GM23338 (cell line): ENCODE results near the gene PDSS1. TPM values are rescaled to one million over a fixed set of nuclear protein-coding genes. Genes with fewer than 3 reads are reported as not detected.

Source experiments
- ATAC-seq: fragments of 200-7000 bp; cut with Tn5 transposase; 3 replicates; pipeline ENCODE4 v1.9.1; 2020
- DNase-seq: peaks from one replicate; pipeline ENCODE4 v3.0.0-alpha.2; 2015; ENCODE audit warnings: low spot score
- H2AFZ ChIP-seq: fragments of 200-600 bp; sonication (generic); 2 replicates; pipeline ENCODE4 v1.8.0; 2016; ENCODE audit warnings: antibody characterized with exemption, mild to moderate bottlenecking, moderate library complexity
- H3F3A ChIP-seq: fragments of 200-600 bp; sonication (generic); replicated peaks from 2 replicates; pipeline ENCODE4 v1.8.0; 2017; ENCODE audit warnings: antibody characterized with exemption, mixed run types, low read depth
- H3K27ac ChIP-seq: fragments of 200-600 bp; sonication (generic); 2 replicates; pipeline ENCODE4 v1.6.1; 2016; ENCODE audit warnings: low read depth
- H3K27me3 ChIP-seq: fragments of 200-600 bp; sonication (generic); 2 replicates; pipeline ENCODE4 v1.8.0; 2016; ENCODE audit warnings: mild to moderate bottlenecking, mixed run types, moderate library complexity; ENCODE audit not compliant: insufficient read depth
- H3K36me3 ChIP-seq: fragments of 200-600 bp; sonication (generic); 2 replicates; pipeline ENCODE4 v1.8.0; 2016; ENCODE audit warnings: mild to moderate bottlenecking; ENCODE audit not compliant: insufficient read depth
- H3K4me1 ChIP-seq: fragments of 200-600 bp; sonication (generic); 2 replicates; pipeline ENCODE4 v1.8.0; 2016; ENCODE audit warnings: mild to moderate bottlenecking, moderate library complexity; ENCODE audit not compliant: insufficient read depth
- H3K4me2 ChIP-seq: fragments of 200-600 bp; sonication (generic); 2 replicates; pipeline ENCODE4 v1.7.1; 2017; ENCODE audit warnings: mixed run types
- H3K4me3 ChIP-seq: fragments of 200-600 bp; sonication (generic); 2 replicates; pipeline ENCODE4 v1.6.1; 2016; ENCODE audit warnings: mixed run types
- H3K79me2 ChIP-seq: fragments of 200-600 bp; sonication (generic); replicated peaks from 2 replicates; pipeline ENCODE4 v1.8.0; 2017; ENCODE audit warnings: mild to moderate bottlenecking; ENCODE audit not compliant: insufficient read depth
- H3K9me2 ChIP-seq: fragments of 200-600 bp; sonication (generic); 2 replicates; pipeline ENCODE4 v1.8.0; 2017; ENCODE audit not compliant: insufficient read depth
- H4K20me1 ChIP-seq: fragments of 200-600 bp; sonication (generic); replicated peaks from 2 replicates; pipeline ENCODE4 v1.8.0; 2017; ENCODE audit warnings: mild to moderate bottlenecking; ENCODE audit not compliant: insufficient read depth
- H3K27ac Mint-ChIP-seq: 2 replicates; pipeline ENCODE4 v1.8.0; 2020; ENCODE audit warnings: inconsistent platforms, mild to moderate bottlenecking, moderate library complexity, mixed read lengths
- H3K27me3 Mint-ChIP-seq: 3 replicates; pipeline ENCODE4 v1.8.0; 2022; ENCODE audit warnings: low read depth, mild to moderate bottlenecking, moderate library complexity, mixed read lengths, inconsistent platforms; ENCODE audit not compliant: insufficient read depth, poor library complexity
- H3K36me3 Mint-ChIP-seq: 3 replicates; pipeline ENCODE4 v1.8.0; 2021; ENCODE audit warnings: low read depth, mild to moderate bottlenecking, inconsistent platforms, moderate library complexity, mixed read lengths
- H3K4me1 Mint-ChIP-seq: 3 replicates; pipeline ENCODE4 v1.8.0; 2020; ENCODE audit warnings: mild to moderate bottlenecking, inconsistent platforms, mixed read lengths
- H3K4me3 Mint-ChIP-seq: 3 replicates; pipeline ENCODE4 v1.8.0; 2021; ENCODE audit warnings: moderate library complexity, mild to moderate bottlenecking, inconsistent platforms, mixed read lengths
- H3K9me3 Mint-ChIP-seq: 3 replicates; pipeline ENCODE4 v1.8.0; 2020; ENCODE audit warnings: moderate library complexity, mild to moderate bottlenecking, inconsistent platforms, mixed read lengths
- CREB1 ChIP-seq: fragments of 250-450 bp; sonication (Bioruptor Pico); IDR thresholded peaks from 2 replicates; pipeline ENCODE4 v1.5.0; 2020; ENCODE audit warnings: low read depth, mild to moderate bottlenecking, moderate library complexity
- CTCF ChIP-seq, 2 experiments: fragments of 200-600 bp in 1 of 2; sonication (generic) in 1 of 2; conservative IDR thresholded peaks; 2 replicates each; pipeline versions ENCODE4 v1.5.1 to v1.6.1; 2016 to 2017; ENCODE audit warnings: antibody characterized with exemption in 2 of 2, low read depth in 2 of 2, mild to moderate bottlenecking in 2 of 2, moderate library complexity in 1 of 2
- EZH2 ChIP-seq: fragments of 200-600 bp; sonication (generic); IDR thresholded peaks from one replicate; pipeline ENCODE4 v1.8.0; 2017; ENCODE audit warnings: antibody characterized with exemption, mild to moderate bottlenecking, low read depth; ENCODE audit not compliant: unreplicated experiment
- EZH2phosphoT487 ChIP-seq: fragments of 200-600 bp; sonication (generic); IDR thresholded peaks from one replicate; pipeline ENCODE4 v1.8.1; 2018; ENCODE audit warnings: antibody characterized with exemption; ENCODE audit not compliant: unreplicated experiment
- JUNB ChIP-seq: IDR thresholded peaks from one replicate; pipeline ENCODE4 v1.6.1; 2016; ENCODE audit warnings: antibody characterized with exemption; ENCODE audit not compliant: unreplicated experiment
- NANOG ChIP-seq: IDR thresholded peaks from 2 replicates; pipeline ENCODE4 v1.6.1; 2016; ENCODE audit warnings: antibody characterized with exemption, borderline replicate concordance
- POLR2AphosphoS5 ChIP-seq: IDR thresholded peaks from 2 replicates; pipeline ENCODE4 v1.6.1; 2016; ENCODE audit warnings: antibody characterized with exemption, low read depth
- REST ChIP-seq: IDR thresholded peaks from one replicate; pipeline ENCODE4 v1.6.1; 2018; ENCODE audit warnings: antibody characterized with exemption; ENCODE audit not compliant: unreplicated experiment
- STAT1 ChIP-seq: IDR thresholded peaks from one replicate; pipeline ENCODE4 v1.6.1; 2016; ENCODE audit warnings: antibody characterized with exemption; ENCODE audit not compliant: unreplicated experiment
- ZNF114 ChIP-seq: fragments of 250-450 bp; sonication (Bioruptor Pico); IDR thresholded peaks from 2 replicates; pipeline ENCODE4 v1.5.0; 2020; ENCODE audit warnings: mild to moderate bottlenecking, moderate library complexity
- ZNF331 ChIP-seq: fragments of 250-450 bp; sonication (Bioruptor Pico); IDR thresholded peaks from 2 replicates; pipeline ENCODE4 v1.5.0; 2020; ENCODE audit warnings: low read depth, mild to moderate bottlenecking, moderate library complexity
- polyA plus RNA-seq: library from polyadenylated mRNA; unstranded; fragments of >200 nt; fragmentation: Nextera tagmentation; extraction: Ambion mirVana; gene quantifications from 2 replicates; pipeline ENCODE4 v1.2.1, GENCODE V29; 2016
- total RNA-seq: library from RNA; depleted of rRNA; stranded (reverse); fragments of >200 nt; shearing (Covaris generic); gene quantifications from 2 replicates; pipeline ENCODE4 v1.2.3, GENCODE V29; 2014
- TF ChIP-seq, protein P1 (sequence below): IDR thresholded peaks from 2 replicates; pipeline ENCODE4 v1.6.1; 2016; ENCODE audit warnings: antibody characterized with exemption

Gene PDSS1
- total and polyA plus RNA-seq, 2 experiments from 2014 or later, result 21.5 to 26.2 TPM

GRCh38 chr10:26728957-26729356 lies 31.5 kb downstream of the PDSS1 start:
- H3K4me3 Mint-ChIP-seq, result no peak overlapping the region
- Histone ChIP-seq H3K36me3 (0 out of 2 replicates have a peak, but pooled peaks cover 19% of the 10 kb centered on the region), H3K27me3 (no peaks in the 10 kb centered on the region), H3K9me2 (no peaks in the 10 kb centered on the region), H2AFZ (no peak overlapping the region), H4K20me1 (peaks cover 7% of the 10 kb centered on the region; the same call in 1 of the 2 replicates), H3K4me1 (no peaks in the 10 kb centered on the region), H3K27ac (no peak overlapping the region), H3K4me3 (no peak overlapping the region), H3K79me2 (no peaks in the 10 kb centered on the region), H3F3A (no peaks in the 10 kb centered on the region), H3K4me2 (no peak overlapping the region)
- peaks cover 4% of the 10 kb centered on the region for H3K27me3 Mint-ChIP-seq
- H3K36me3 Mint-ChIP-seq, result peaks cover 71% of the 10 kb centered on the region
- no peak overlapping the region for H3K27ac Mint-ChIP-seq
- DNase-seq, result no peak
- peaks cover 6% of the 10 kb centered on the region; the same call in 1 of the 3 replicates for H3K4me1 Mint-ChIP-seq
- no peaks in the 10 kb centered on the region for H3K9me3 Mint-ChIP-seq
- TF ChIP-seq EZH2phosphoT487 (no peak), CTCF (conservative IDR thresholded peaks at IDR 0.05; ENCODE audit: low read depth in 2 of 2) (peak; percentile 27 to 40; a peak in 3 of 4 replicates), POLR2AphosphoS5 (no peak), STAT1 (no peak), EZH2 (no peak)
- ATAC-seq, result no peak

- Mint-ChIP-seq H3K27ac (no peak overlapping the region), H3K4me3 (no peak overlapping the region), H3K27me3 (peaks cover 4% of the 10 kb centered on the region), H3K4me1 (peaks cover 10% of the 10 kb centered on the region; the same call in 2 of the 3 replicates), H3K36me3 (peaks cover 69% of the 10 kb centered on the region), H3K9me3 (no peaks in the 10 kb centered on the region)
- Histone ChIP-seq H2AFZ (no peak overlapping the region), H3K4me1 (no peaks in the 10 kb centered on the region), H3K4me3 (no peak overlapping the region), H3K4me2 (no peak overlapping the region), H3K9me2 (no peaks in the 10 kb centered on the region), H3F3A (no peaks in the 10 kb centered on the region), H4K20me1 (peaks cover 7% of the 10 kb centered on the region; the same call in 1 of the 2 replicates), H3K27ac (no peak overlapping the region), H3K79me2 (no peaks in the 10 kb centered on the region), H3K27me3 (no peaks in the 10 kb centered on the region), H3K36me3 (0 out of 2 replicates have a peak, but pooled peaks cover 18% of the 10 kb centered on the region)
- no peak for ATAC-seq
- no peak for DNase-seq
- TF ChIP-seq ZNF331 (CRISPR knock-in tag) (no peak), POLR2AphosphoS5 (no peak), STAT1 (no peak), REST (no peak), CTCF (conservative IDR thresholded peaks at IDR 0.05; ENCODE audit: low read depth in 2 of 2) (no peak), EZH2phosphoT487 (no peak), ZNF114 (CRISPR knock-in tag) (no peak), JUNB (no peak), CREB1 (CRISPR knock-in tag) (no peak), EZH2 (no peak), NANOG (no peak)
- TF ChIP-seq, protein P1, sequence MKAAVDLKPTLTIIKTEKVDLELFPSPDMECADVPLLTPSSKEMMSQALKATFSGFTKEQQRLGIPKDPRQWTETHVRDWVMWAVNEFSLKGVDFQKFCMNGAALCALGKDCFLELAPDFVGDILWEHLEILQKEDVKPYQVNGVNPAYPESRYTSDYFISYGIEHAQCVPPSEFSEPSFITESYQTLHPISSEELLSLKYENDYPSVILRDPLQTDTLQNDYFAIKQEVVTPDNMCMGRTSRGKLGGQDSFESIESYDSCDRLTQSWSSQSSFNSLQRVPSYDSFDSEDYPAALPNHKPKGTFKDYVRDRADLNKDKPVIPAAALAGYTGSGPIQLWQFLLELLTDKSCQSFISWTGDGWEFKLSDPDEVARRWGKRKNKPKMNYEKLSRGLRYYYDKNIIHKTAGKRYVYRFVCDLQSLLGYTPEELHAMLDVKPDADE, result no peak
Measured at GRCh38 chr10:26729395-26729794, 31.9 kb downstream of the PDSS1 start.
